GM03348 (cell line): ENCODE measurements around the gene NKD2.
A peak's percentile ranks its signal among the peaks of the same experiment; 100 is the strongest.
"Not testable (repeated sequence)": the region's sequence is repeated elsewhere in the genome, so short reads cannot be mapped to it uniquely, and the experiment has no call there.

Experiments used
- DNase-seq: peaks from one replicate; pipeline ENCODE4 v3.0.0; 2012; ENCODE audit warnings: low spot score

Gene NKD2

DNA sequence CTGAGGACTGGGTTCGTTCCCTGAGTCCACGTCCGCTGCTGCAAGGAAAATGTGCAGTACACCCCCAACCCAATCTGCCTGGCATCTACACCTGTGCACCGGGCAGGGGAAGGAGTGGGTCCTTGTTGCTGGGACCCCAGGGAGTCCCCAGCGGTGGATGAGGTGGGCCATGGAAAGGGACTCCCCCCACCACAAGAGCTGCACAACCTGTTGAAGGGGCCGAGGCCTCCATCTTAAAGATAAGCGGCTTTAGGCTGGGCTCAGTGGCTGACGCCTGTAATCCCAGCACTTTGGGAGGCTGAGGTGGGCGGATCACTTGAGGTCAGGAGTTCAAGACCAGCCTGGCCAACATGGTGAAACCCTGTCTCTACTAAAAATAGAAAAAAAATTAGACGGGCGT lies 7.8 kb upstream of the NKD2 start:
- not testable (repeated sequence) for DNase-seq

- no peak for DNase-seq
Measured at GRCh38 chr5:1001406-1002270, 7.0 kb upstream of the NKD2 start.

DNA sequence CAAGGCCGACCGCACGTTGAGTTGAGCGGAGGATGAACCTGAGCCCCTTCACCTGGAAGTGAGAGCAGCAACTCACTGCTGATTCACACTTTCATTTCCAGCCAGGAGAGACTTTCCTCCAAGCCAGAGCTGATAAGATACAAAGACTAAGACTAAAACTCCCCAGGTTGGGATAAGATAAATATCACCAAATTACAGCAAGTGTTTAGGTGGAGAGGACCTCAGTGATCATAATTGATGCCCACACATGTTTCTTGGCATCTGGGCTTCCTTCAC lies 6.4 kb upstream of the NKD2 start:
- no peak for DNase-seq

DNA sequence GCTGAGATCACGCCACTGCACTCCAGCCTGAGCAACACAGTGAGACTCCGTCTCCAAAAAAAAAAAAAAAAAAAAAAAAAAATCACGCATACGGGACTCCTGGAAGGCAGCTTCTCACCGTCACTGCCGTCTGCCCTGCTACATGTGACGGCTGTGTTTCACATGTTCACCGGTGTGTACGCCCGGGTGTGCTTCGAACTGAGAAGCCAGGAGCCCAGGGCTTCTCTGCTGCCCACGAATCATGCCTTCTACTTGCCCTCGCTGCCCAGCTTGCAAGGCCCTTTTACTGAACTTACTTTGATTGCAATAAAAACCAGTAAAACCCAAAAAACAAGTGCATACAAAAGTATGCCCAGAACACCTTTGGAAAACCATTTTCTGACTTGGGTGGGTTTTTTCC lies 5.8 kb upstream of the NKD2 start:
- no peak for DNase-seq

DNA sequence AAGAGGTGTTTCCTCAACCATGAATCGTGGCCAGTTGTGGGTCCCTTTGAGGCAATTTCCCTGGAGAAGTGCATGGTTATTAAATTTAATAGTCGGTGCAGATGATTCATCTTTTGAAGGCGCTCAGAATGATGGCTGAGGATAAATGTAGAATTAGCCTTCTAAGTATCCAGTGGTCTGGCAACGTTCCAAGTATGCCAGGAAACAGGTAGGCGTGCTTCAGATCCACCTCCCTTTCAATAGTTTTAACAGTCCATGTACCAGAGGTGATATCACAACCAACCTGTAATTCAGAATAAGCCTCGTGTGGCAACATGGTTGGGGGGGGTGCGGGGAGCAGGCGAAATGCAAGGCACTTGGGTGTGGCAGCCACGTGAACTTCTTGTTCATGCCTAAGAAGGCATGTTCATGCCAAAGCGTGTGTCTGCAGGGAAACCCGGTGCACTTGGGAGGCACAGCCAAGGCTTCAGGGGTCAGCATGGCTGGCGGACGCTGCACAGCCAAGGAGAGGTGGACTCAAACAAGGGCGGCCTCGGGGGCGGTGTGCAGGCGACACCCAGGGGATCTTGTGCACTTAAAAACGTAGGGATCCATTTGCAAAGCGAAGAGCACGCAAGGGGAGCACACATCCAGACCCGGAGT lies 5.2 kb upstream of the NKD2 start:
- DNase-seq = no peak

DNA sequence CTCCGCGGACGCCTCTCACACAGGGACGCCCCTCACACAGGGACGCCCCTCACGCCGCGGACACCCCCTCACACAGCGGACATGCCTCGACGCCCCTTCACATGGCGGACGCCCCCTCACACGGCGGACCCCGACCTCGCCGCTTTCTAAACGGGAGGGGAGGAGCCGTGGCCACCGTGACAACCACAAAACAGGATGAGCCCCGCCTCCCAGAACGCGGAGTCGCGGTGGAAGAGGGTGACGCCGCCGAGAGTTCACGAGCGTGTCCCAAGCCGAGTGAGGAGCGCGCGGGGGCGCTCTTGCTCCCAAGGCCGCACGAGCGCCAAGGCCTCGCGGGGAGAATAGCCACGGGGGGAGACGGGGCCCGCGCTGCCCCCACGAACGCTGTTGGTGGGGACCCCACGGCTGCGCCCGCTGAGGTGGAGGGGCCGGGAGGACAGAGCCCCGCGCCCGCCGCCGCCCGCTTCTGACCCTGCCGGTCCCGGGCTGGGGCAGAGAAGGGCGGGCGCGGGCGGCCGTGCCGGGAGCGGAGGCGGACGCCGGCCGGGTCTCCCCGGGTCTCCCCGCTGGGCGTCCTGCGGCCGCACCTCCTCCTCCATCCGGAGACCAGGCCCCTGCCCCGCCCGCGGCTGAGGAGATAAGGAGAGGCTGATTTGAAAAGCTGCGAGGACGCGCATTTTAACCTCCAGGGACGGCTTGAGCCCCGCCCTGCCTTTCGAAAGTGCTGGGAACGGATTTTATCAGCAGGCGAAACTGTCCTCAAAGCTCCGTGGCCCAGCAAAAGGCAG lies 3.9 kb upstream of the NKD2 start:
- DNase-seq = peak; percentile 60

DNA sequence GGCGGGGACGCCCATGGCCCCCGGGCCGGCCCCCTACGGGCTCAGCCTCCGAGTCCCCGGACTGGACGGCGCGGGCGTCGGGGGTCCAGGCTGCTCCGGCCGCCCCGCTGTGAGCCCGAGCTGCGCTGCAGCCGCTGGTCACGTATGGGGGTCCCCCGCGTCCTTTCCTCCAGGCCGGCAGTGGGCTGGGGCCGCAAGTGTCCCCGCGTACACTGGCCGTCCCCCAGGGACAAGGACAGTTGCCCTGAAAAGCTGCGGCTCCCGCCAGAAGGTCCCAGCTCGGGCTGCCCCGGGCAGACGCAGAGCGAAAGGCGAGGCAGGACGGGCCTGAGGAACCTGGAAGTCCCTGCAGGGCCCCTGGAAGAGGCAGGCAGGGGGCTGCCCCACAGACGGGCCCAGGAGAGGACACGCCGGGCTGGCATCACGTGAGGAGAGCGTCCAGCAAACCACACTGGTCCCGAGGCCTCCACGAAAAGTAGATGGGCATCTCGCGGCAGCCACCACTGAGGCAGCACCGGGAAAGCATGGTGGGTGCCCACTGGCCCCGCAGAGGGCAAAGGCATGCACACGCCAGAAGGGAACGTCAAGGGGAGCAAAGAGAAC lies 3.3 kb upstream of the NKD2 start:
- DNase-seq = no peak

DNA sequence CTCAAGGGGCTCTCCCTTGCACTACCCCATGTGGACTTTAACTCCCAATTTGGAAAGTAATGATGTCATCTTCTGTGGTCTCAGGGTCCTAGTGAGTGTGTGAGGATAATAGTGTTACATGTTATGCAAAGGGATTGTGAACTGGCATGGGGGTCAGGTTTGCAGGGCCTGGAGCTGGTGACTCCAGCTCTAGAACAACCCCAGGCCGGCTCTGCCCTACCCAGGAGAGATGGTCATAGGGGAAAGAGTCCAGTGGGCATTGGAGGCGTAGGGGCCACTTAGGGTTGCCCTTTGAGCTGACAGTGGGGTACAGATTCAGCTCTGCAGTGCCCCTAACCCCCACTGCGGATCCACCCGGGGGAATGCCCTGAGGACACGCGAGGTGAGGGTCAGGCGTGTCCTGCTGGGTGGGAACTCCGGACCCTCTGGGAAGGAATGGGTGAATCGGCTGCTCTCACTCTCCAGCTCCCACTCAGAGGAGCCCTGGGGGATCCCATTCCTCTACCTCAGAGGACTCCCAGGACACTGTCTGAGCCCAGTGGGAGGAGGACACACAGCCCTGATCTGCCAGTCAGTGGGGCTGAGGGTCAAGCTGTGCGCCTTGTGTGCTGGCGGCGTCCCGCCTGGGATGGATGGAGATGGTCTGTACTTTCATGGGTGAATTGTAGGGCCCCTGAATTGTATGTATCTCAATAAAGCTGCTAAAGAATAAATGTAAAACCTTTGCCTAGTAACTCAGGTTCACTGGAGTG lies 2.5 kb upstream of the NKD2 start:
- DNase-seq = no peak

DNA sequence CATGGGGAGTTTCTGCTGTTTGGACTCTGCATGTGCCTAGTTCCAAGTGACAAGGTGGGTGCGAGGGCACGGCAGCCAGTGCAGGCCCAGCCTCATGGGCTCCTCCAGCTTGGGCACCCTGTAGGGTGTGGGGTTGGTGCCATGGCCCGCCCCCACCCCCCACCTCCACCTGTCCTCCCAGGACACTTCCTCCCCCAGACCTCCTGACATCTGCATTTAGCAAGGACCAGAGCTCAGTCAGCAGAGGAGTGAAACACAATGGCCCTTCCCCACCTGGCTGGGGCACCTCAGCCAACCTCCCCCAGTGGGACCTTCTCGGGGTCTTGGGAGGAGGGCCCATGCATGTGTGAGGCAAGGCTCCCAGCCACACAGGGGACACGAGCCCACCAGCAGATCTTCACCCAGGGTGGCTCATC lies 1.9 kb upstream of the NKD2 start:
- DNase-seq = no peak

DNA sequence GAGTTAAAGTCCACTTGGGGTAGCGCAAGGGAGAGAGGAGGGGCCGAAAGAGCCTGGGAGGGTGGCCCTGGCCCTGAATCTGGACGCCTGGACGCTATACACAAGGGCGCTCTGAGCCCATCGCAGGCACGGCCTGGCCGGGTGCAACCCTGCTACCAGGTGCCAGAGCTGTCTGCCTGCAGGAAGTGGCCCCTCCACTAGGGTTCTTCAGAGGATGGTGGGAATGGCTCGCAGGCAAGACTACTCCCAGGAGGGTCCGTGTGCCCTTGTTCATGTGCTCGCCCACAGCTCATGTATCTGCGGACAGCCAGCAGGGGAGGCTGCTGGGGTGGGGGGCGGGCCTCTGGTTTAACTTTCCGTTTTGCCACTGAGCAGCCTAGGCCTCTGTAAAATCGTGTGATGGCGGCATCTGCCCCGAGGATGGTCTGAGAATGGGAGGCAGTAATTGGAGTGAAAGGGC lies 1.4 kb upstream of the NKD2 start:
- DNase-seq = no peak

DNA sequence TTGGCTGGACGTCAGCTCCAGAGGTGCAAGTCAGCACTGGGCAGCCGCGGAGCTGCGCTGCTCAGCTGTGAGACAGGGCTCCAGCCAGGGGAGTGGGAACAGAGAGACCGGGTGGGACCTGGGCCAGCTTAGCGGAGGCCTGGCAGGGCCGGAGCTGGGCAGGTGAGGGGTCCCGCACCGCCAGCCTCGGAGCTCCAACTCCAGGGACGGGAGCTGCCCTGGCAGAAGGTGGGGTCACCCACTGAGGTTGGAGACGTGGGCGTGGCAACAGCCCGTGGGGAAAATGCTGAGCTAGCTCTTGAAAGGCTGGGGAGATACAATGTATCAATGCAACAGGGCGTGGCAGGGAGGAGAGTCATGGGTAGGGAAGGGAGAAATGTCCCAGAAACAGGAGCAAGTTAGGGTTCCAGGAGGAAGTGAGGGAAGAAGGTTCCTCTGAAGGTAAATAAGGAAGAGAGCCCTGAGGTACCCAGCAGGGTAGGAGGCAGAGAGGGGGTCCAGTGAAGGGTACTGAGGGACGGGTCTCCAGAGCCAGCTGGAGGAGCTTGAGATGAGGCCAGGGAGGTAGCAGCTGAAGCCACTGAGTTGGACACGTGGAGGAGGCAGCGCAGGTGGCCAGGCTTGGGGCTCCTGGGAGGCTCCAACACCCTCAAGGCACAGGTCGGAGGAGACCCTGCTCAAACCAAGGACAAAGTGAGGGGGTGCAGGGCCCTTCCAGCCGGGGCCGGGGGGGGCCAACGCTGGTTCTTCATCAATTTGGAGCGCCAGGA lies 736 bp upstream of the NKD2 start:
- DNase-seq = no peak

GRCh38 chr5:1009359-1010180 lies 968 bp downstream of the NKD2 start:
- DNase-seq = no peak

DNA sequence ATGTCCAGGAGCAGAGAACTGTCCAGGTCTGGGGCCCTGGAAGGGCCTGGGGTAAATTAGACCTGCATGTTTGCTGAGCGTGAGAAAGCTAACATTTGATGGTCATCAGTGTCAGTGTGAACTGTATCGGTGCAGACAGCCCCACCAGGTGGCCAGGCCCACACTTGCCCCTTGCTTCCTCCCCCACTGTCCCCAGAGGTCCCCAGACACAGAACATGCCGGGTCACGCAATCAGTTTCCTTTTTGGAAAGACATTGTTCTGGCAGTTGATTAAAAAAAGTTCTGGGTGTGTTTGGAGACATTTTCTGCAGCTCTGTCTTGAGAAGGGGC lies 1.5 kb downstream of the NKD2 start:
- no peak for DNase-seq

DNA sequence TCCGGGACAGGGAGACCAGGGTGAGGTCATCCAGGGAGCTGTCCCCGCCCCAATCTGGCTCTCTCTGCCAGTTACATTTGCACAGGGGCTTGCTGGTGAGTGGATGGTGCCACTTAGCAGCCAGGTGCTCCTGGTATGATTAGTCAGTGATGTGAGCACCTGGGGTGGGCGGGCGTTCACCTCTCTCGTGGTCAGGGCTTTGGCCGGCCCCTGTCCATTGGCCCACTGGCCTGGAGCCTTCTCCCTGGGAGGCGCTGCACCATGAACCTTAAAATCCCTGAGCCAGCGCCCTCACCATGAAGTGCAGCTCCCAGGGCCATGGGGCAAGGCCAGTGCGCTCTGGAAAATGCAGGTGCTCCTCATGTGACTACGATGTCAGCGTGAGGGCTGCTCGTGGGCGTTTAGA lies 2.0 kb downstream of the NKD2 start:
- DNase-seq = no peak

- no peak for DNase-seq
Measured at GRCh38 chr5:1011226-1011631, 2.6 kb downstream of the NKD2 start.

- no peak for DNase-seq
Measured at GRCh38 chr5:1011741-1012312, 3.2 kb downstream of the NKD2 start.

- DNase-seq = no peak
Measured at GRCh38 chr5:1012313-1012841, 3.8 kb downstream of the NKD2 start.

DNA sequence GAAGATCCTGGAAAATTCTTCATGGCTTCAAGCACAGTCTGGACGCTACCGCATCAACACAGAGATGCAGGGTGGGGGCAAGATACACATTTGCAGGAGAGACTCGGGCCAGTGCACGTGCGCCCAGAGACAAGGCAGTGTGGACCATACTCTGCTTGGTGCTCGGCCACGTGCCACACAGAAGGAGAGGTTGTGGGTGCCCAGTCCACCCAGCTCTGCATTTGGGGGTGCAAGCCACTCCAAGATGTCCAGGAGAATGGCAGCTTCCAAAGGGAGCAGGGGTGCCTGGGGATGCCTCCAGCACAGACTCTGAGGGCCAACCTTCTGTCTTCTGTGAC lies 4.3 kb downstream of the NKD2 start:
- DNase-seq = no peak

GRCh38 chr5:1013238-1013947 lies 4.8 kb downstream of the NKD2 start:
- DNase-seq = no peak
